Fibroblast of villous mesenchyme (primary cell): ENCODE measurements around the gene BBS1. TPM values are rescaled to one million over a fixed set of nuclear protein-coding genes. Genes with fewer than 3 reads are reported as not detected.

ENCODE experiments used
- DNase-seq: peaks from one replicate; pipeline ENCODE4 v3.0.0-alpha.2; 2010; ENCODE audit warnings: low read depth
- H3K4me3 ChIP-seq: 2 replicates; pipeline ENCODE4 v1.5.1; 2011; ENCODE audit warnings: low read depth, mild to moderate bottlenecking, low read length
- total RNA-seq: library from RNA; depleted of rRNA; stranded (reverse); fragments of >200 nt; gene quantifications from 2 replicates; pipeline ENCODE4 v1.2.3, GENCODE V29; 2012
- TF ChIP-seq, protein P1 (sequence below): IDR thresholded peaks from 2 replicates; pipeline ENCODE4 v1.5.1; 2012; ENCODE audit warnings: low read depth, mild to moderate bottlenecking, low read length; ENCODE audit not compliant: insufficient read depth

BBS1 gene
- total RNA-seq, 1 donor, result 34.5 TPM

DNA sequence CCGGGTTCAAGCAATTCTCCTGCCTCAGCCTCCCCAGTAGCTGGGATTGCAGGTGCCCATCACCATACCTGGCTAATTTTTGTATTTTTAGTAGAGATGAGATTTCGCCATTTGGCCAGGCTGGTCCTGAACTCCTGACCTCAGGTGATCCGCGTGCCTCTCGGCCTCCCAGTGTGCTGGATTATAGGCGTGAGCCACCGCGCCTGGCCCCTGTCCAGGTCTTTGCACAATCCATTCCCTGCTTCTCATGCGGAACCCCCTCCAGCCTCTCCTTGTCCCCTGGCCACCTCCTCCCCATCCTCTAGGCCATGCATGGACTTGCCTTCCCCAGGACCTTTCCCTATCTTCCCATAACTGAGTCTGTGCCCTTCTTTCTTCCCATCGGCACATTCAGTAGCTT lies 21.5 kb upstream of the BBS1 start:
- TF ChIP-seq, protein P1, sequence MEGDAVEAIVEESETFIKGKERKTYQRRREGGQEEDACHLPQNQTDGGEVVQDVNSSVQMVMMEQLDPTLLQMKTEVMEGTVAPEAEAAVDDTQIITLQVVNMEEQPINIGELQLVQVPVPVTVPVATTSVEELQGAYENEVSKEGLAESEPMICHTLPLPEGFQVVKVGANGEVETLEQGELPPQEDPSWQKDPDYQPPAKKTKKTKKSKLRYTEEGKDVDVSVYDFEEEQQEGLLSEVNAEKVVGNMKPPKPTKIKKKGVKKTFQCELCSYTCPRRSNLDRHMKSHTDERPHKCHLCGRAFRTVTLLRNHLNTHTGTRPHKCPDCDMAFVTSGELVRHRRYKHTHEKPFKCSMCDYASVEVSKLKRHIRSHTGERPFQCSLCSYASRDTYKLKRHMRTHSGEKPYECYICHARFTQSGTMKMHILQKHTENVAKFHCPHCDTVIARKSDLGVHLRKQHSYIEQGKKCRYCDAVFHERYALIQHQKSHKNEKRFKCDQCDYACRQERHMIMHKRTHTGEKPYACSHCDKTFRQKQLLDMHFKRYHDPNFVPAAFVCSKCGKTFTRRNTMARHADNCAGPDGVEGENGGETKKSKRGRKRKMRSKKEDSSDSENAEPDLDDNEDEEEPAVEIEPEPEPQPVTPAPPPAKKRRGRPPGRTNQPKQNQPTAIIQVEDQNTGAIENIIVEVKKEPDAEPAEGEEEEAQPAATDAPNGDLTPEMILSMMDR, result no peak
- DNase-seq, result no peak
- no peak overlapping the region for H3K4me3 ChIP-seq

DNA sequence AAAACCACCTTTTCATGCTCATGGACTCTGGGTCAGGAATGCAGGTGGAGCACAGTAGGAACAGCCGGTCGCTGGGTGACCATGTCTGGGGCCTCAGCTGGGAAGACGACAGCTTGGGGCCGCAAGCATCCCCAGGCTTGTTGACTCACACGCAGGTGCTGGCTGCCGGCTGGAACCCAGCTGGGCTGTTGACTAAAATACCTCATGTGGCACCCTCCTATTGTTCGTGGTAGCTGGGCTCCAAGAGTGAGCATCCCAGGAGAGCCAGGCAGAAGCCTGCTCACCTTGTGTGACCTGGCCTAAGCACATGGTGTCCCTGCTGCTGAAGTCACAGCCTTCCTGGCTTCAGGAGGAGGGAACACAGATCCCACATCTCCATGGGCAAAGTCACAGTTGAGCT lies 20.8 kb upstream of the BBS1 start:
- no peak overlapping the region for H3K4me3 ChIP-seq
- no peak for DNase-seq
- TF ChIP-seq, protein P1, result no peak

DNA sequence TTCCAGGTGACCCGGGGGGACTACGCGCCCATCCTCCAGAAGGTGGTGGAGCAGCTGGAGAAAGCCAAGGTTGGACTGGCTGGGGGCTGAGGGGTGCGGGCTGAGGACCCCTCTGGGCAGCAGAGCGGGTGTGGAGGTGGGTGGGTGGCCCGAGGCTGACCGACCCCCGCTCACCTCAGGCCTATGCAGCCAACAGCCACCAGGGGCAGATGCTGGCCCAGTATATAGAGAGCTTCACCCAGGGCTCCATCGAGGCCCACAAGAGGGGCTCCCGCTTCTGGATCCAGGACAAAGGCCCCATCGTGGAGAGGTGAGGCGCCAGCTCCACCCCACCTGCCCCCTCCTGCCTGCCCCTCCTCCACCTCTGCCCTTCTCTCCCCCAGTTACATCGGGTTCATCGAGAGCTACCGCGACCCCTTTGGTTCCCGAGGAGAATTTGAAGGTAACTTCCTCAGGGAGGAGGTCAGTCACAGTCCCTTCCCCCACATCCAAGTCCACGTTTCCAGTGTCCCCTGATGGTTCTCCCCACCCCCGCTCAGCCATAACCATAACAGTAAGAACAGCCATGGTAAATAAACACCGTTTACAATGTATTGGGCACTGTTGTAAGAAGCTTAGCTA lies 19.0 kb upstream of the BBS1 start:
- TF ChIP-seq, protein P1, result peak; percentile 35
- DNase-seq, result no peak
- no peak overlapping the region for H3K4me3 ChIP-seq

DNA sequence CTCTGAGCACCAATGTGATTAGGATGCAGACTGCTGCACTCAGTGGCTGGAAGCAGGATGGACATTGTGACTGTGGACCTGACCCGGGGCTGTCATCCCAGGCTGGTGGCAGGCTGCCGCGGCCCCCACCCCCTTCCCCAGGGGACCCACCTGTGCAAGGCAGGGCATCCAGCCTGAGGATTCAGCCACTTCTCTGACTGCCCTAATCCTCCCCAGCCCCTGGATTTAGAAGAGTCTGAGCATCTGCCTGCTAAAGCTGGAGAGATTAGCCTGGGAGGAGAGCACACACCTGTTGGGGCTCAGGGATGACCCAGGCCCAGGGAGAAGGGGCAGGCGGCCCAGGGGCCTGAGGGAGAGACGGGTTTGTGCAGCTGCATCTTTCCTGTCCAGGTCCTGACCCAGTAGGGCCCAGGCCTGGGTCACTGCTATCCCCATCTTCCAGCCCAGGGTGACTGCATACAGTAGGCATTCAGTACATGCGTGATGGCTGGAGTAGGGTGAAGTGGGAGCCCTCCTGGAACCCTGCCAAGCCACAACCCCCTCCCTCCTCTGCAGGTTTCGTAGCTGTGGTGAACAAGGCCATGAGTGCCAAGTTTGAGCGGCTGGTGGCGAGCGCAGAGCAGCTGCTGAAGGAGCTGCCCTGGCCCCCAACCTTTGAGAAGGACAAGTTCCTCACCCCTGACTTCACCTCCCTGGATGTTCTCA lies 18.1 kb upstream of the BBS1 start:
- DNase-seq, result no peak
- TF ChIP-seq, protein P1, result no peak

DNA sequence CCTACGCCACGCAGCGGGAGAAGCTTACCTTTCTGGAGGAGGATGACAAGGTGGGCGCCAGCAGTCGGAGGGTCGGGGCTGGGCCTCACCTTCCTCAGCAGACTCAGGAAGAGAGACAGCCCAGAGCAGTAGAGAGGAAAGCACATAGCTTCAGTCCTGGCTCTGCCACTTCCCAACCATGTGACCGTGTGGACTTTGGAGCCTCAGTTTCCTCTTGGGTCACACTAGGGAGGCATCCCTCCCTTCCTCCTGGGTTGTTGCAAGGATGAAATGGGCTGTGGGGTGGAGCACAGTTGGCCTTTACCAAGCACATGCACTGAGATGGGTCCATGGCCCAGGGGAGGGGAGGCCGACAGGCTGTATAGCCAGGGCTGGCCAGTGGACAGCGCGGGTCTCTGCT lies 17.3 kb upstream of the BBS1 start:
- TF ChIP-seq, protein P1, result no peak
- H3K4me3 ChIP-seq, result no peak overlapping the region
- no peak for DNase-seq

More for the DNA sequence above, 18.1 kb upstream of the BBS1 start:
- no peak overlapping the region for H3K4me3 ChIP-seq

DNA sequence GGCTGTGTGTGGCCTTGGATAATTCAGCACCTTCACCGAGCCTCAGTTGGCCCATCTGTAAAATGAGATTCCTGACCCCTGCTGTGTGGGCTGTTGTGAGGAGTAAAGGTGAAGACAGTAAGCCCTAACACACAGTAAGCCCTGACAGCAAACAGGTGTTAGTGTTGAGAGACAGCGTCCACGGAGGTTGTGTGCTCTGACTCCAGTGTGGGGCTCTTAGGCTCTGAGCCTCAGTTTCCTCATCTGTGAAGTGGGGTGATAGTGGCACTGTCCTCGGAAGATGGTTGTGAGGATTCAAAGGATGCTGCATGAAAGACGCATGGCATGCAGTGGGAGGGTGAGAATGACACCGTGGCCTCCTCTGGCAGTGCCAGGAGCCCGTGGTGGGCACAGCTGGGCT lies 16.0 kb upstream of the BBS1 start:
- no peak overlapping the region for H3K4me3 ChIP-seq
- TF ChIP-seq, protein P1, result no peak
- DNase-seq, result no peak
